GM19452 (cell line): Measurements from ENCODE around the gene C15orf39.

Experiments
- ATAC-seq: cut with Tn5 transposase; IDR thresholded peaks from one replicate; pipeline ENCODE4 v1.9.1; 2021; ENCODE audit not compliant: unreplicated experiment

Gene C15orf39

DNA sequence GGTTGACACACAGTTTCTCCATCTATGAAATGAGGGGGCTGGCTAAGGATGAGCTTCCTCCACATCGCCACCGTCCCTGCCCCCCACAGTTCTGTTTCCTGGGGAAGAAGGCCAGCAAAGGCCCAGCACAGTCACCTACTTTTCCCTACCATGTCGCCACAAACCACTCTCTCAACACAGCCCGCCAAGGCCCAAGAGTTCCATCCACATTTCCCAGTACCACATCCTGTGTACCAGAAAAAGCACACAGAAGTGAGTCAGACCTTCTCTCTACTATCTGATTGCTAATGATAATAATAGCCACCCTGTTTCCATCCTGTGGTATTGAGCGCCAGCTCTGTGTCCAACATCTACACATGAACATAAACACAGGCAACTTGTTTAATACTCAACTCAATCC is 30.3 kb upstream of the C15orf39 start:
- ATAC-seq = no peak

DNA sequence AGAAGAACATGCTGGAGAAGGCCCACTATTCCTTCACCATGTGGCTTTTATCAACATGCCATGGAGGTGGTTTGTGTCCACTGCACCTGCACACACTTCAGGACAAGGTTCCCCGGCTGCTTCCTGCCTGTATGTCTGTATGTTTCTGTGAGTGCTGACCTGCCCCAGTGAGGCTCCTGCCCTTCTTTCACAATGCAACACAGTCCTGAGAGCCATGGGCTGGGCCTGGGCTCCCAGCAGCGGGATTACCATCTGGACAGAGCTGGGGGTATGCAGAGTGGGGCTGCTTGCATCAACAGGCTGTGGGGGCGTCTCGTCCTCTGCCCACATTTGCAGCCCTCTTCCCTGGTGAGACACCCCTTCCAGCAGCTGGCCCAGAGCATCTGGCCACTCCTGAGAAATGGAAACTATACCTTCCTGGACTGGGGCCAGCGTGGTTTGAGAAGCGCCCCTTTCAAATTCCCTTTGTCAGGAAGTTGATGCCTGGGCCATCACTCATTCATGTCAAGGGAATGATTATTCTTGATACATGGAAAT is 29.3 kb upstream of the C15orf39 start:
- ATAC-seq = no peak

GRCh38 chr15:75174102-75174501 is 27.6 kb upstream of the C15orf39 start:
- ATAC-seq = no peak

DNA sequence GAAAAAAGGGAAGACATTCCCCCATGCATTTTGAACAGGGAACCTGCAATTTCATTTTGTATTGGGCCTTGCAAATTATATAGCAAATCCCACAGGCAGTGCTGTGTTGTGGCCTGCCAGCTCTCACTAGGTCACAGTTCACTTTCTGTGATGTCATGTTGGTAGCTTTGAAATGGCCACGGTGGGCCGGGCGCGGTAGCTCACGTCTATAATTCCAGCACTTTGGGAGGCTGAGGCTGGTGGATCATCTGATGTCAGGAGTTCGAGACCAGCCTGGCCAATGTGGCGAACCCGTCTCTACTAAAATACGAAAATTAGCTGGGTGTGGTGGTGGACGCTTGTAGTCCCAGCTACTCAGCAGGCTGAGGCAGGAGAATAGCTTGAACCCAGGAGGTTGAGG is 27.0 kb upstream of the C15orf39 start:
- ATAC-seq = no peak

- no peak for ATAC-seq
Observed at GRCh38 chr15:75176396-75176761, 25.3 kb upstream of the C15orf39 start.

DNA sequence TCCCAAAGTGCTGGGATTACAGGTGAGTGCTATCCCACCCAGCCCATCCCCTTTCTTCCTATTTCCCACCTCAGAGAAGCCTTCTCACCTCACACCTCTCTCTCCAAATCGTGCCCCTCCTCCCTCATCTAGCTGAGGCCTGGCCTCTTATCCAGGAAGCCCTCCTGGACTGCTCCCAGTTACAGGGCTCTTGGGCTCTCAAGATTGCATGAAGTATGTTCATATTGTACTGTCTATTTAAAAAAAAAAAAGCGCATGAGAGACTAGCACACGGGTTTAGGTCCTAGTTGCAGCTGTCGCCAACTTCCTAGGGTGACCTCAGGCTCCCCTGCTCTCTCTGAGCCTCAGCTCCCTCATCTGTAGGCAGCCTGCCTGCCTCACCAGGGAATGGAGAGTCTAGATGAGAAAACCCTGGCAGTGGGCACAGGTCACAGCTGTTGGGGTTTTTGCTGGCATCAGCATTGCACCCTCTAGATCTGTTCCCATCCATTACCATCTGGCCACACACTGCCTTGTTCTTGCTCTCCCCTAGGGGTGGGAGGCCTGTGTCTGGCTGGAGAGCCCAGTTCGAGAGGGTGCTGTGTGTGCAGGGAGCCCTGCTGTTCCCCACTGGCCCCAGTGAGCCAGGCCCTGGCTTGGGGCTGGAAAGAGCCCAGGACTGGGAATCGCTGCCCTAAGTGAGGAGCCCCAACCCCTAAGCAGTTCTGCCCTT is 24.2 kb upstream of the C15orf39 start:
- no peak for ATAC-seq

DNA sequence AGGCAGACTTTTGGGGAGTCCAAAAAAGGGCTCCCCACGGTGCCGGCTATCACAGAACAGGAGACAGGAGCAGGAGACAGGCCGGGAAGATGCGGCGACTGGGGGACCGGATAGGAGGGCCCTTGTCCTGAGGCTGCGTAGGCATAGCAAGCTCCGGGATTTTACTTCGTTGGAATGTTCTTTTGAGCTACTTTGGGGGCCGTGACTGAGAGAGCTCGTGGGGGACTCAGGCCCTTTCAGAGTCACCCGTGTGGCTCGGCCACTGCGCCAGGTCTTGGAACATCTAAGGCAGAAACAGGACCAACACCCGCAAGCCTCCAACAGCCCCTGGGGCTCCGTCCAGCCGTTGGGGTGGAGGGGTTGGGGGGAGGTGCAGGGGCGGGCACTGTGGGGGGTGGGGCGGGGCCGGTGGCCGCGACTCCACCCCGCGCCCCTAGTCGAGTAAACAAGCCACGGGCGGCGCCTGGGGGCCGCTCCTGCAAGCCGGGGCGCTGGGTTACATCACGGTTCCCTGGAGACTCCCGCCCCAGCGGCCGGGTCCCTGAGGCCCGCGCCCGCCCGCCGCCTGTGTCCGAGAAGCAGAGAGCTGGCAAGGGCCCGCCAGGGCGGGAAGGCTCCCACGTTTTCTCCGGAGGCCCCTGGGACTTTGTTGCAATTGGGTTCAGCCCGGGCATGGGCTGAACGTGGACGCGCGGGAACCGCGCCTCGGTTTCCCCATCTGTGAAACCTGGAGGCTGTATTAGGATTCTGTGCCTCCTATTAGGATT is 23.3 kb upstream of the C15orf39 start:
- ATAC-seq = no peak

DNA sequence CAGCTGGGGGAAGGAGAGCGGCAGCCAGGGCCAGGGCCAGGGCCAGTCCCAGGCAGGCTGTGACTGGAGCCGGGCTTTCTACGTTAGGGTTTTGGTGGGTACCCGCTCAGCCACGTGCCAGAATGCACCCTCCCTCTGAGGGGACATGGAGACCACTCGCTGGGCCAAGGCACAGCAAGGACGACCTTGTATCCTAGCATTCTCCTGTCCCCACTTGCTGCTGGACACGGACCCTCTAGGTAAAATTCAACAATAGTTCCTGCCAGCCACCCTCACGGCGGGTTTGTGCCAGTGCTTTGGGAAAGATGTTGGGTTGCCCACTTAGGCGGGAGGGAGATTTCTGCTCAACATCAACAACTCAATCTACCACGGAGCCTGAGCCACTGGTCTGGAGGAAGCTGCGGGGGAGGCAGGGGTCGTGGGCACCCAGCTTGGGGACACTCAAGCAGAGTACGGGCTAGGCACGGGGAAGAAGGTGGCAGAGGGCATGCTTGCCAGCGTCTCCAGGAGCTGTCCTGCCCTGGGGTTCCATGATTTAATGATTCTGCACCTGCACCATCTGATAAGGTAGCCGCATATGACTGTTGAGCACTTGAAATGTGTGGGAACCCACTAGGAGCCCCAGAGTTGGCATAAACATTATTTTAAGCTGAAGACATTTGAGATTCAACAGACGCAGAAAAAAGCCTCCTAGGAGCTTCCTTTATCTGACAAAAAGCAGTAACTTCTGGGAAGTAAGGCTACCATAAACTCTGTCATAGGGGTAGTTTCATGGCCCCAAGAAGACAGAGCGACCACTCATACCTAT is 22.5 kb upstream of the C15orf39 start:
- no peak for ATAC-seq

DNA sequence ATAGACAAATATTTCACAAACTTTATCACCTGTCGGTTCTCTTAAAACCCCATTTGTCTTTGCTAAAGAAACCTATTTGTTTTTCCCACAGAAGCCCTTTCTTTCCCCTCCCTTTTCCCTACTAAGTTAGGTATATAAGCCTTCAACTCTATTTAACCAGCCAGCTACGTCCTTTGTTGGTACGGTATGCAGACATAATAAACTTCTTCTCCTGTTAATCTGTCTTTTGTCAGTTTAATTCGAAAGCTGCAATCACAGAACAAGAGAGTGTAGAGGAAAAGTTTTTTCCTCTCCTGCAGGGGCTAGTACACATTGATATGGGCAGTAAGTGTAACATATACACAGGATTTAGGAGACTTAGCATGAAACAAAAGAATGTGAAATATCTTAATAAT is 21.9 kb upstream of the C15orf39 start:
- ATAC-seq = no peak

DNA sequence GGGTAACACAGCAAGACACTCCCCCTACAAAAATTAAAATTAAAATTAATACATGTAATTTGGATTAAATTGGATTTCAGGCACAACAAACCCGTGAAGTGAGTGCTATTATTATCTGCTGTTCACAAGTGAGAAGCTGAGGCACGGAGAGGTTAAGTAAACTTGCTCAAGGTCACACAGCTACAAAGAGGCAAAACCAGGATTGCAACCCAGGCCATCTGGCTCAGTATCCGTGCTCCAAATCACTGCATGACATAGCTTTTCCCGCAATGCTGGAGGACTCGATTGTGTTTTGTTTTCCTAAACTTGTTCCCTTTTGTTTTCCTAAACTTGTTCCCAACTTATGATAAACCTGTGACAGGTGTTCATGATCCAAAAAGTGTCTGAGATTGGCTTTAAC is 19.9 kb upstream of the C15orf39 start:
- no peak for ATAC-seq

DNA sequence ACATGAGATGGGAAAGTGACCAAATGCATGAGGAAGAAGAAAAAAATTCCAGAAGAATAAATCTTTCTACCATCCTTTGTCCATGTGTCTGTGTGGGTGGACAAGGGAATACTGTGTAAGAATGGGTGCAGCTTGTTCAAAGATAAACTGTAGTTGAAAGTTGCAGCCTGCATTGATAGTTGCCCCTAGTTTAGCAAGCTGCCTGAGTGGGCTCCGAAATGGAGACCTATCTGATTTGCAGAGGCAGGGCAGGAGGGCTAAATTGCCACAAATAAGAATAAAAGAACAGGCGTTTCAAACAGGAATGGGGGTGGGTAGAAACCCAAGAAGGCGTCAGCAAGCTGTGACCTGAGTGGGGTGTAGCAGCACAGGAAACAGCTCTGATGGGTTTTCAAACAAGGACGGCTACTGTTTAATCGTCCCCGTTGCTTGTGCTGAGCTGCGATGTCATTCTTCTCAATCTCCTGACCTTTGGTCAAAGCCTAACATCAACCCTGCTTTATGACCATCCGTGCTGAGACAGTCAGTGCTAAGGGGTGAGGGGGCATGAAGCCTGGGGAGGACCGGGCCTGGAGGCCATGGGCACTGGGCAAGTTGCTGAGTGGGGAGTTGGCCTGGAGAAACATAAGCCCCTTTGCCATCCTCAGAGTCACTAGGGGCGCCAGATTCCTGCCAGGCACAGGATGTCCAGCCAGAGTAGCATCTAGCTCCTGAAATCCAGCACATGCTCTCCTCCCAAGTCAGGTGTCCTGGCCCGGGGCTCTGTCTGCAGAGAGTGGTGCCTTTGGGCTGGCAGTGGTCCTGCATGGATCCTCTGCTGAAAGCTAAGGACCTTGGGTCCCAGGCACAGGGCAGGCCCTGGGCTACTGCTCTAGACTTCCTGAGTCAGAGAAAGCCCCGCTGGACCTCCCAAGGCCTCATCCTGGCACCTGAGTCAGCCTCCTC is 19.2 kb upstream of the C15orf39 start:
- ATAC-seq = no peak

GRCh38 chr15:75185271-75186029 is 16.2 kb upstream of the C15orf39 start:
- ATAC-seq = no peak

DNA sequence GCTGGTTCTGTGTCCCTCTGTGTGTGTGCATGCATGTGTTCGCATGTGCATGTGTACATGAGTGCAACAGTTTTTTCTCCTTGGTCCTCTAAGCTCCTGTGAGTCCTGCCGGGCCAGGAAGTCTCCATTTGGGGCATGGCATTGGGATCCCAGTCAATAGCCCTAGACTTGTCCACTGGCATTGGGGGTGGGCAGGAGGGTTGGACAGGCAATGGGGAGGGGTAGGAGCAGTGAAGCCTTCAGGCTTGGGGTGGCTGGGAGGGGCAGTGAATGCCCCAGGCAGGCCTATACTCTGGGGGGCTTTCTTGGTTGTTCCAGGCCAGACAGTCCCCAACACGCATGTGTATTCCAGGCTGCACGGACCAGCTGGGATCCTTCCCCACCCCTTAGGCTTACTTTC is 15.6 kb upstream of the C15orf39 start:
- ATAC-seq = no peak

DNA sequence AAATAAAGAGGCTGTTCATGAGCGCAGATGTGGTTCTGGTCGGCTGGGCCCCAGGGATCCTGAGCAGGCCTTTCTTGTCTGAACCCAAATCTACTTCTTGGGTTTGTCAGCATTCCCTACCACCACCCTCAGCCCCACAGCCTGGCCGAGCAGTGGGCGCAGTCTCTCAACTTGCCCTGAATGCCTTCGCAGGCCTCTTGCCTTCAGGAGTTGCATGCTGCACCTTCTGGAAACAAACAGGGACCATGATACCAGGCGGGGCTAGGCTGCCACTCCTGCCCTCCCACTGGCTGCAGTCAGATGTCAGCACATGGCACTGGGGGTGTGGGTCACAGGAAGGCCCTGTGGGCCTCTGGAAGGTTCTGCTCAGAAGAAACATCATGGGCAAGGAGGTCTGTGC is 13.2 kb upstream of the C15orf39 start:
- ATAC-seq = no peak

GRCh38 chr15:75191235-75191634 is 10.4 kb upstream of the C15orf39 start:
- ATAC-seq = no peak

DNA sequence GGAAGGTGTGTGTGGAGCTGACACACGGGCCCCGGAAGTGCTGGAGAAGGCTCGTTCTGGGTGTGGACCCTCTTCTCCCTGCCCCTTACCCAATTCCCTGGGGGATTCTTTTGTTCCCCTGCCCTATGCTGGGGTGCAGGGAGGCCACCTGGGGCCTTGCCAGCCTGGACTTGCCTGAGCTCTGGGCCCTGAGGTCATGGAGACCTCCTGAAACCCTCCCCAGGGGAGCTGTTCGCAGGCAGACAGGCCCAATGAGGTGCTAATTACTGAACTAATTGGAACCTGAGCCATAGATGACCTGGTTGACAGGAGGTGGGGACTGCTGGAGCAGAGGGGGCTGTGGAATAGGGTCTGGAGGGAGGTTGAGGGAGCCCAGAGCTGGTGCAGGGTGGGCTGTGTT is 9.4 kb upstream of the C15orf39 start:
- ATAC-seq = no peak

GRCh38 chr15:75193272-75193671 is 8.4 kb upstream of the C15orf39 start:
- no peak for ATAC-seq

- ATAC-seq = no peak
Observed at GRCh38 chr15:75193976-75194375, 7.7 kb upstream of the C15orf39 start.

- ATAC-seq = no peak
Observed at GRCh38 chr15:75194397-75194796, 7.3 kb upstream of the C15orf39 start.
